Large intestine (tissue), 3 donors: ENCODE data around the gene ITIH3. TPM values are rescaled to one million over a fixed set of nuclear protein-coding genes. Genes with fewer than 3 reads are reported as not detected.

Experiments used
- DNase-seq, 2 donors: peaks; one replicate each; pipeline versions ENCODE4 v3.0.0 to v3.0.0-alpha.2; 2013
- H3K27ac ChIP-seq: one replicate; pipeline ENCODE4 v1.5.1; 2013; ENCODE audit warnings: low read length
- H3K27me3 ChIP-seq: 2 replicates; pipeline ENCODE4 v1.6.1; 2013; ENCODE audit warnings: low read length; ENCODE audit not compliant: control insufficient read depth, insufficient read depth
- H3K36me3 ChIP-seq: 2 replicates; pipeline ENCODE4 v1.6.1; 2013; ENCODE audit warnings: low read length; ENCODE audit not compliant: control insufficient read depth, insufficient read depth
- H3K4me1 ChIP-seq: one replicate; pipeline ENCODE4 v1.6.1; 2013; ENCODE audit warnings: low read length; ENCODE audit not compliant: control insufficient read depth, insufficient read depth
- H3K4me3 ChIP-seq: one replicate; pipeline ENCODE4 v1.5.1; 2013; ENCODE audit warnings: low read length
- H3K9me3 ChIP-seq: one replicate; pipeline ENCODE4 v1.6.1; 2013; ENCODE audit warnings: mild to moderate bottlenecking, low read depth, low read length, moderate library complexity; ENCODE audit not compliant: control insufficient read depth
- WGBS: methylation state at CpG from one replicate; pipeline ENCODE4 v1.1.5; 2013; ENCODE audit warnings: low lambda C conversion rate; ENCODE audit not compliant: insufficient coverage; 5-methylcytosine and 5-hydroxymethylcytosine counted together
- polyA plus RNA-seq: library from polyadenylated mRNA; unstranded; fragments of 120-200 nt; gene quantifications from one replicate; pipeline ENCODE4 v1.2.1, GENCODE V29; 2013

Gene ITIH3
- polyA plus RNA-seq, 1 donor, result 5.3 TPM

DNA sequence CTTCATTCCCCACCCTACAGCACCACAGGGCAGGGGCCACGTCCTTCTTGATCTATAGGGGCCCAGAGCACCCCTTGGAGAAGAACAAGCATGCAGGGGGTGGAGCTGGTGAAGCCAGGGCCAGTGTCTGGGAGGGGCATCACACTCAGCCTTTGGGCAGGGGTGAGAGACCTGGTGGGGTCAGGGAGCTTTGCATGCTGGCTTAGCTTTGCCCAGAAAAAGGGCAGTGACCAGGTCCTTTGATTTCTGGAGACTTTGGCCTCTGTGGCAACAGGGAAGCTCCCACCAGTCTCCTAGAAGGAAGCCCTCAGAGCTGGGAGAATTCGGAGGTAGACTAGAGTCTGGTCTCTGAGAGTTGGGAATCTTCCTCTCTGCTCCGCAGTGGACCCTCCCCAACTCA, 34.9 kb downstream of the ITIH3 start:
- WGBS, result no CpG with 5 or more reads among the region's 3 CpGs
- H3K27ac ChIP-seq, result no peak overlapping the region
- no peaks in the 10 kb centered on the region for H3K27me3 ChIP-seq
- no peak overlapping the region for H3K4me3 ChIP-seq
- DNase-seq, result no peak
- no peaks in the 10 kb centered on the region for H3K9me3 ChIP-seq
- H3K36me3 ChIP-seq, result no peaks in the 10 kb centered on the region
- H3K4me1 ChIP-seq, result no peaks in the 10 kb centered on the region

DNA sequence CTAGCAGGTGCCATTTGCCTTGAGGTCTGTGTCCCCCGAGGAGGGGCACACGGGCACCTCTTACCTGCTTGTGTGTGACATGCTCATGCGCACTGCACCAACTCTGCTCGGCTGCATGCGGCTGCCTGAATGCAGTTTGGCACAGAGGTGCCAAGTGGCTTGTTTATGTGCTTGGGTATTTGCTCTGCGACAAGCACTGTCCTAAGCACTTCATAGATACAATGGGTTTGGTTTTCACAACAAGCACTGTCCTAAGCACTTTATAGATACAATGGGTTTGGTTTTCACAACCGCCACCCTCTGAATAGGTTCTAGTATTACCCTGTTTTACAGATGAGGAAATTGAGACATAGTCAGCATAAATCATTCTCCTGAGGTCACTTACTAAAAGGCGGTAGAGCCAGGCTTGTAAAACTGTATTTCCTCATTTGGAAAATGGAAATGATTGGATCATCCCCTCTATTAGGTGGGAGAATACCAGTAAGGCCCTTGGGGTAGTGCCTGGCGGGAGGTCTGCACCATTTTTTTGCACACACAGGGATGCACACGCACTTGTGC, 35.4 kb downstream of the ITIH3 start:
- Histone ChIP-seq H3K4me3 (no peak overlapping the region), H3K27me3 (no peaks in the 10 kb centered on the region), H3K9me3 (no peaks in the 10 kb centered on the region), H3K4me1 (peaks cover under 1% of the 10 kb centered on the region), H3K36me3 (no peaks in the 10 kb centered on the region), H3K27ac (no peak overlapping the region)
- WGBS, result no CpG with 5 or more reads among the region's 10 CpGs
- DNase-seq, result no peak

DNA sequence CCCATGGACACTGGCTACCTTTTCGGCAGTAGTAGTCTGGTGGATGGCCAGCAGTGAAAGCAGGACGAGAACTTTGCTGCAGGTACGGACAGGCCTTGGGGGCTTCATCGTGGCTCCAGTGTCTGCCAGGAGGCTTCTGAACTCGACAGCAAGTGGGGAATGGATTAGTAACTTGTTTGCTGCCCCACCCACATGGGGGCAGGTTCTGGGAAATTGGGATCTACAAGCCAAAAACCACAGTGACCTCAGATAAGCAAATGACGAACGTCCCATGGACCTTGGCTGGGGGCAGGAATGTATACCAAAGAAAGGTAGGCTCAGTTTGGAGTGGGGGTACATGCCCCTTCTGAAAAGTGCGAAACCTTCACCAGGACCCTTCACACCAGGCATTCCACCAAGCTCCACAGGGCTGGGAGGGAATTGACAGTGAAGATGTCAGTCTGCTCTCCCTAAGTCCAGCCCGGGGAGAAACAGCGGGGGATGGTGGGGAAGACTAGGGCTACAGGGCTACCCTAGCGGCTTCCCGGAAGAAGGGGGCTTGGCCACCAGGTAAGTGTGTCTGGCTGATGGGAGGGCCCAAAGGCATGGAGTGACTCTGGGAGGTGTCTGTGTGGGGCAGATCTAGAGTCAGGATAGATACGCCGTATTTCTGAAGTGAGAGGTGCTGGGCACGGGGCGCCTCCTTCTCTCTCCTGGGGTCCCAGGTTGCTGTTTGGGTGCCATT, 36.1 kb downstream of the ITIH3 start, which contains the start of gene ITIH4:
Gene ITIH4 (minus strand): TSS at position 138 of the 724 bp plus-strand sequence. CDS start 30 bp downstream, at position 108.
- no peaks in the 10 kb centered on the region for H3K27me3 ChIP-seq
- no peak within 1 kb of the TSS for H3K4me3 ChIP-seq
- no peaks in the 10 kb centered on the region for H3K36me3 ChIP-seq
- no peaks in the 10 kb centered on the region for H3K9me3 ChIP-seq
- no peak within 1 kb of the TSS for H3K27ac ChIP-seq
- no CpG with 5 or more reads among the region's 16 CpGs for WGBS
- DNase-seq, result no peak
- H3K4me1 ChIP-seq, result peaks cover 3% of the 10 kb centered on the region

DNA sequence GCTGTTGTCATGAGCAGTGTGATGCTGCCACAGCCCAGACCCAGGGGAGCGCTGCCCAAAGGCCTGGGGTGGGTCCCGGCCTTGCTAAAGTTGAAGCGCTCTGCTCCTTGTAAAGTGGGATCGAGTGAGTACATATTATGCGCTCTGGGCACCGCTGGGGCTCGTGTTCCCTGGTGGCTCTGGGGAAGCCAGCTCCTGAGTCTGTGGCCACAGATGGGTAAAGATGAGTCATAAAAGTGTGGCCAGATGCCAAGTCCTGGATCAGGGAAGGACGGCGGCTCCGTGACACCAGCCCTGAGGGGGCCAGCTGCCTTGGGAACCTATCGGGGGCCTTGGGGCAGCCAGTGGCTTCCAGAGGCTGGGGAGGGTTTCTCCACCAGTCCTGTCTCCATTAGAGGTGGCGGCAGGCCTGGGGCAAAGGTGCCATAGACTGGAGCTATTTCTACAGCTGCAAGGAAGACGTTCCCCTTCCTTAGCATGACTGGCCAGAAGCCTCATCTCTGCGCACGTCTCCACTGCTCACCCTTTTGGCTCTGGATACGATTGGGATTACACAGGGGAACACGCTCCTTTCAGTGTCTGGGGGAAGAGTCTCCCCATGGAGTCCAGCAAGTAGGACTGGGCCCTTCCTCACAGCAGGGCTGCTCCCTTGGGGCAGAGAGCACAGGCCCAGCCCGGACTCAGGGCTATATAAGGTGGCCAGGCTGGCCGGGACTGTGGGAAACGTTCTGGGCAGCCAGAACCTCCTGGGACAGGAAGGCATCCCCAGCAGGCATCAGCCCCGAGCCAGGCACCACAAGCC, 37.1 kb downstream of the ITIH3 start:
- no peaks in the 10 kb centered on the region for H3K36me3 ChIP-seq
- no peaks in the 10 kb centered on the region for H3K9me3 ChIP-seq
- H3K27ac ChIP-seq, result no peak overlapping the region
- no CpG with 5 or more reads among the region's 21 CpGs for WGBS
- H3K4me3 ChIP-seq, result no peak overlapping the region
- no peaks in the 10 kb centered on the region for H3K27me3 ChIP-seq
- no peak for DNase-seq
- peaks cover 3% of the 10 kb centered on the region for H3K4me1 ChIP-seq

DNA sequence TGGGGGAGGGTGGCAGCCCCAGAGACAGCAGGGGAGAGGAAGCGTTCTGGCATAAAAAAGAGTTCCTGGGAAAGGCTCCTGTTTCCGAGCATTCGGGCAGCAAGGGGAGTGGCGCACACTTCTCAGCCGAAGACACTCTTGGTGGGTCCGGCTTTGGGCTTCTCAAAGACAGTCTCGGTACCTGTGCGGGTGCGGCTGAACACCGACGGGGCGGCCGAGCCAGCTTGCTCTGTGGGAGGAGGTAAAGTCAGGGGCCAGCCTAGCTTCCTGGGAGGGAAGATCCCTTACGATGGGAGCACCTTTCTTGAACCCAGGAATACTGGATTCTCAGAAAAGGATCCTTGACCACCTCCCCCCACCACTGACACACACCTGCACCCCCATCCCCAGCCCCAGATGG, 38.6 kb downstream of the ITIH3 start:
- no peaks in the 10 kb centered on the region for H3K27me3 ChIP-seq
- no CpG with 5 or more reads among the region's 14 CpGs for WGBS
- H3K9me3 ChIP-seq, result no peaks in the 10 kb centered on the region
- H3K27ac ChIP-seq, result no peak overlapping the region
- DNase-seq, result no peak
- peaks cover 3% of the 10 kb centered on the region for H3K4me1 ChIP-seq
- H3K4me3 ChIP-seq, result no peak overlapping the region
- H3K36me3 ChIP-seq, result no peaks in the 10 kb centered on the region

DNA sequence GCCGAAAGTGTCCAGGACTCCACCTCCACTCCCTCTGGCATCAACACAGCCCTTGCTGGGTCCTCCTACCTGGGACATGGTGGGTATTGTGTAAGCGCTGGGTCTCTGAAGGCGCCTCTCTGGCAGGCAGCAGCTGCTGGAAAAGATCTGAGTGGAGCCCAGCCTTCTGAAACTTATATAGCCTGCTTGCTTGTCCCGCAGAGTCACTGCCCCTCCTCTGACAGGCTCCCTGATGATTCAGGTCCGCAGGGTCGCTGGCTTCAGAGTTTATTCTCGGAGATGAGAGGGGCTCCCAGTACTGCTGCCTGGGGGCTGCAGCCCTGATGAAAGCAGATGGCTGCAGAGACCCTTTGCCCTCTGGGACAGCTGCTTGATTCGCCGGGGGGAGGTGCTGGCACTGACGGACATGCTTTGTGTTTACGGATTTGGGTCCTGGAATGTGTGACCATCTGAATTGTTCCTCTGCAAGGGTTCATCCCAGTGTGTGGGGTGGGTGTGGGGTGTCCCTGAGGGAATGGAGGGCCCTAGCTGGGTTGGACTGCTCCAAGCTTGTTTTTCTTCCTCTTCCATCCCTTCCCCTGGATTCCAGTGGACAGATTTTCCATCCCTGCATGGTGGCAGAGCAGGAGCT, 40.4 kb downstream of the ITIH3 start, which contains the start of gene MUSTN1:
Gene MUSTN1 (minus strand): TSS at position 149 of the 631 bp plus-strand sequence. CDS start 71 bp downstream, at position 78.
- Histone ChIP-seq H3K9me3 (no peaks in the 10 kb centered on the region), H3K4me1 (peaks cover 3% of the 10 kb centered on the region), H3K4me3 (no peak within 1 kb of the TSS), H3K27me3 (no peaks in the 10 kb centered on the region), H3K27ac (no peak within 1 kb of the TSS), H3K36me3 (peaks cover 3% of the 10 kb centered on the region)
- DNase-seq, result peak in 1 of 2 donors; percentile 8
- whole genome bisulfite sequencing, result no CpG with 5 or more reads among the region's 11 CpGs

DNA sequence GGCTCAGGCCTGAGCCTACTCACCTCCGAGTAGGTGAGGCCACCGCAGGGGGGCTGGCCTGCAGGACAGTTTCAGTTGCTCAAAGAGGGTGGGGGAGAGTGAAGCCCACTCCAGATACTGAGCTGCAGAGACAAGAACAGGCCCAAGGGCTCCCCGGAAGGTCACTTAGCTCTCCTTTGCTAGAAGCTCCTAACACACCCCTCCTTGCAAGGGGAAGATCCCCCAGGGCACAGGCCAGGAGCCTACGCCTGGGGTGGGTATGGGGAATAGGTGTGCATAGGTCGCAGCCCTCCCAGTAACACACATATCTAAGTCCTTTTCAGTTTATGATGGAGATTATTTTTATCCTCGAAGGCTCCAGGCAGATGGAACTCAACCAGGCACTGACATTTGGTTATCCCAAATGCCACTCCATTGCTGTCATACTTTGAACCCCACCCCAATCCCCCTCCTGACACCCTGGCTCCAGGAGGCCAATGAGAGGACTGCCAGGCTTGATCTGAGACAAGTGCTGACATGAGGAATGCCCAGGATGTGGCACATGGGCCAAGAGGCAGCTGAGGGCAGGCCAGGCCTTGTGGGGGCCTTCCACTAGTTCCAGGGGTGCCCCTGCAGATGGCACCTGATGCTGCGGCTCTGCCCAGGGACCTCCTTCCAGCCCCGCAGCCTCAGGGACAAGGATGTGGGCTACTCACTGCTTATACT, 41.3 kb downstream of the ITIH3 start:
- H3K9me3 ChIP-seq, result no peaks in the 10 kb centered on the region
- H3K27me3 ChIP-seq, result no peaks in the 10 kb centered on the region
- no peak overlapping the region for H3K27ac ChIP-seq
- H3K4me1 ChIP-seq, result peaks cover 3% of the 10 kb centered on the region
- no peak for DNase-seq
- peaks cover 3% of the 10 kb centered on the region for H3K36me3 ChIP-seq
- no CpG with 5 or more reads among the region's 8 CpGs for WGBS
- no peak overlapping the region for H3K4me3 ChIP-seq

DNA sequence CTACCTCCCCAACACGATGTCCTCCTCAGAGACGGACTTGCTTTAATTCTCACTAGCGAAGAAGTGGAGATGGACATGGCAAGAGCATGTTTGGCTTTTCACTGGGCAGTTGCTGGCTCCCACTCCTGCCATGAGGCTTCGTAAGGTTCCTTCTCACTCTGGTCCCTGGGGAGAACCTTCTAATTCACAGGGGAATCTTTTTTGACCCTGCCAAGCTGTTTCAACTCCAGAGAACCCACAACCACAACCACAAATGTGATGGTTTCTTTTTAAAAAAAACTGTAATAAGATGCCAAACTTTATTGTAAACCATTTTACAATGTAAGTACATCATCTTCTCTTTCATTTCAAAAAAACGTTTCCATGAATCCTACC, 41.9 kb downstream of the ITIH3 start:
- no peak overlapping the region for H3K27ac ChIP-seq
- no peak overlapping the region for H3K4me3 ChIP-seq
- H3K27me3 ChIP-seq, result no peaks in the 10 kb centered on the region
- no peak for DNase-seq
- peaks cover 3% of the 10 kb centered on the region for H3K4me1 ChIP-seq
- no peaks in the 10 kb centered on the region for H3K9me3 ChIP-seq
- WGBS, result no CpG with 5 or more reads among the region's 5 CpGs
- H3K36me3 ChIP-seq, result peaks cover 3% of the 10 kb centered on the region

DNA sequence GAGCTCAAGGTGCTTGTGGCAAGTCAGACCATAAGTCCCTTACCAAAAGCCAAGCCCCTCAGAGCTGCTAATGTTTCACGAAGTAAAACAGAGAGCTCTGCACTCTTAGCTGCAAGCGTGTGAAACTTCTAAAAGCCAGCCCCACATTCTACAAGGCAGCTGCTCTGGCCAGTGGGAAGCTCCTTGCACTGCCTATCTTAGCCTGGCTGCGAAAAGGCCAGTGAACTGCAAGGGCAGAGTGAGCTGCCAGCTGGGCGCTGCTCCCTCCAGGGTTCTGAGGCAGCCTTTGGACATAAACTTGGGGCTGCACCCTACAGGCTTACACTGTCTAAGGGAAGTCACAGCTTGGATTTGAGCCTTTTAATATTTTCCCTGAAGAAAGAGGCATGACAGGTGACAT, 42.4 kb downstream of the ITIH3 start:
- H3K4me3 ChIP-seq, result no peak overlapping the region
- peaks cover 3% of the 10 kb centered on the region for H3K4me1 ChIP-seq
- H3K36me3 ChIP-seq, result peaks cover 4% of the 10 kb centered on the region
- WGBS, result no CpG with 5 or more reads among the region's 4 CpGs
- no peak for DNase-seq
- H3K27ac ChIP-seq, result no peak overlapping the region
- no peaks in the 10 kb centered on the region for H3K9me3 ChIP-seq
- no peaks in the 10 kb centered on the region for H3K27me3 ChIP-seq
